GM12874 (cell line): ENCODE measurements around the gene IQGAP1.

Experiments
- CTCF ChIP-seq: IDR thresholded peaks from 2 replicates; pipeline ENCODE4 v1.5.1; 2011; ENCODE audit warnings: low read depth, mild to moderate bottlenecking, control low read depth, low read length, moderate library complexity; ENCODE audit not compliant: insufficient read depth

Gene IQGAP1

GRCh38 chr15:90387534-90388461 is at the start of gene IQGAP1:
Gene IQGAP1 (plus strand): TSS chr15:90388242. CDS start chr15:90388342, 100 bp downstream.
- no peak for TF ChIP-seq CTCF

- TF ChIP-seq CTCF, result no peak
Observed at GRCh38 chr15:90338532-90338931, 49.5 kb upstream of the IQGAP1 start.

- TF ChIP-seq CTCF, result no peak
Observed at GRCh38 chr15:90340345-90340744, 47.7 kb upstream of the IQGAP1 start.

GRCh38 chr15:90343302-90343790 is 44.7 kb upstream of the IQGAP1 start:
- no peak for TF ChIP-seq CTCF

- no peak for TF ChIP-seq CTCF
Observed at GRCh38 chr15:90344662-90345061, 43.4 kb upstream of the IQGAP1 start.

GRCh38 chr15:90345857-90346256 is 42.2 kb upstream of the IQGAP1 start:
- no peak for TF ChIP-seq CTCF

- no peak for TF ChIP-seq CTCF
Observed at GRCh38 chr15:90348456-90348855, 39.6 kb upstream of the IQGAP1 start.
